HEK293T (cell line): ENCODE measurements around the gene MT1H.

Source experiments
- ARNT ChIP-seq: fragments of 450-650 bp; IDR thresholded peaks from 2 replicates; pipeline ENCODE4 v1.6.1; 2017; ENCODE audit warnings: mild to moderate bottlenecking
- ELF4 ChIP-seq: fragments of 450-650 bp; IDR thresholded peaks from 2 replicates; pipeline ENCODE4 v1.6.1; 2017; ENCODE audit warnings: antibody characterized with exemption
- FOXK2 ChIP-seq: fragments of 450-650 bp; IDR thresholded peaks from 2 replicates; pipeline ENCODE4 v1.6.1; 2016; ENCODE audit warnings: mild to moderate bottlenecking
- LEF1 ChIP-seq: fragments of 450-650 bp; IDR thresholded peaks from 2 replicates; pipeline ENCODE4 v1.6.1; 2017; ENCODE audit warnings: mild to moderate bottlenecking, borderline replicate concordance
- NFRKB ChIP-seq: fragments of 450-650 bp; IDR thresholded peaks from 2 replicates; pipeline ENCODE4 v1.6.1; 2016; ENCODE audit warnings: mild to moderate bottlenecking, moderate library complexity
- SP1 ChIP-seq: fragments of 450-650 bp; IDR thresholded peaks from 2 replicates; pipeline ENCODE4 v1.6.1; 2017

DNA sequence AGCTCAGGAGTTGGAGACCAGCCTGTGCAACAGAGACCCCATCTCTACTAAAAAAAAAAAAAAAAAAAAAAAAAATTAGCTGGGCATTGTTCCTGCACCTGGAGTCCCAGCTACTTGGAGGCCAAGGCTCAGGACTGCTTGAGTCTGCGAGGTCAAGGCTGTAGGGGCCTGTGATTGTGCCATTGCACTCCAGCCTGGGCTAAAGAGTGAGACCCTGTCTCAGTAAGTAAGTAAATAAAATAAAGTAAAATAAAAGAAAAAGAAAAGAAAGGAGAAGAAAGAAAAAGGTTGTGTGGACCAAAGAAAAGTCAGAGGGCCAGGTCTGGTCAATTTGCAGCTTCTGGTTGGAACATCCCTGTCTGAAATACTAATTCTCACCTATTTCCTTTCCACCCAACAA, 31.0 kb downstream of the MT1H start:
- no peak for TF ChIP-seq ELF4
- no peak for TF ChIP-seq SP1
- no peak for TF ChIP-seq FOXK2
- no peak for TF ChIP-seq ARNT
- no peak for TF ChIP-seq NFRKB
- TF ChIP-seq LEF1: no peak
